GM15510 (cell line): ENCODE measurements around the gene ORM2.
"Not testable (repeated sequence)": the region's sequence is repeated elsewhere in the genome, so short reads cannot be mapped to it uniquely, and the experiment has no call there.

Experiments used
- POLR2A ChIP-seq: IDR thresholded peaks from 3 replicates; pipeline ENCODE4 v1.6.1; 2011; ENCODE audit warnings: borderline replicate concordance; ENCODE audit not compliant: insufficient read length; ENCODE audit errors: extremely low read depth

Gene ORM2

GRCh38 chr9:114315723-114316363 is 13.8 kb upstream of the ORM2 start:
- no peak for TF ChIP-seq POLR2A

- no peak for TF ChIP-seq POLR2A
These were observed 13.0 kb upstream of the ORM2 start for GRCh38 chr9:114316605-114317230.

- TF ChIP-seq POLR2A = no peak
These were observed 11.9 kb upstream of the ORM2 start for GRCh38 chr9:114317665-114318357.

- TF ChIP-seq POLR2A = no peak
These were observed 11.3 kb upstream of the ORM2 start for GRCh38 chr9:114318416-114318815.

GRCh38 chr9:114319147-114319546 is 10.5 kb upstream of the ORM2 start:
- no peak for TF ChIP-seq POLR2A

DNA sequence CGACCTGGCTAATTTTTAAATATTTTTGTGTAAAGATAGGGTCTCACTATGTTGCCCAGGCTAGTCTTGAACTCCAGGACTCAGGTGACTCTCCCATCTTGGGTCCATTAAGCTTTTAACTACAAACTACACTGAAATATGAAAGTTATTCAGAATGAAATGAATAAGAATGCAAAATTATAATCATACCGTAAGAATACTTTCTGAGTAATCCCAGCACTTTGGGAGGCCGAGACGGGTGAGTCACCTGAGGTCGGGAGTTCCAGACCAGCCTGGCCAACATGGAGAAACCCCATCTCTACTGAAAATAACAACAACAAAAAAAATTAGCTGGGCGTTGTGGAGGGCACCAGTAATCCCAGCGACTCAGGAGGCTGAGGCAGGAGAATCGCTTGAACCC is 7.9 kb upstream of the ORM2 start:
- TF ChIP-seq POLR2A = no peak

- TF ChIP-seq POLR2A = not testable (repeated sequence)
These were observed 6.7 kb upstream of the ORM2 start, which contains the start of gene ORM1 for GRCh38 chr9:114322831-114323531. Gene ORM1, plus strand, starts transcription at chr9:114323098. Its CDS starts 36 bp downstream, at chr9:114323134.

GRCh38 chr9:114324492-114324891 is 5.2 kb upstream of the ORM2 start:
- no peak for TF ChIP-seq POLR2A

- TF ChIP-seq POLR2A = no peak
These were observed 1.9 kb upstream of the ORM2 start for GRCh38 chr9:114327749-114328148.

GRCh38 chr9:114330636-114331035 is 967 bp downstream of the ORM2 start:
- TF ChIP-seq POLR2A = no peak

- TF ChIP-seq POLR2A = no peak
These were observed 4.8 kb downstream of the ORM2 start for GRCh38 chr9:114334490-114334889.

- TF ChIP-seq POLR2A = no peak
These were observed 6.1 kb downstream of the ORM2 start for GRCh38 chr9:114335745-114336144.

- TF ChIP-seq POLR2A = no peak
These were observed 6.5 kb downstream of the ORM2 start for GRCh38 chr9:114336157-114336556.

DNA sequence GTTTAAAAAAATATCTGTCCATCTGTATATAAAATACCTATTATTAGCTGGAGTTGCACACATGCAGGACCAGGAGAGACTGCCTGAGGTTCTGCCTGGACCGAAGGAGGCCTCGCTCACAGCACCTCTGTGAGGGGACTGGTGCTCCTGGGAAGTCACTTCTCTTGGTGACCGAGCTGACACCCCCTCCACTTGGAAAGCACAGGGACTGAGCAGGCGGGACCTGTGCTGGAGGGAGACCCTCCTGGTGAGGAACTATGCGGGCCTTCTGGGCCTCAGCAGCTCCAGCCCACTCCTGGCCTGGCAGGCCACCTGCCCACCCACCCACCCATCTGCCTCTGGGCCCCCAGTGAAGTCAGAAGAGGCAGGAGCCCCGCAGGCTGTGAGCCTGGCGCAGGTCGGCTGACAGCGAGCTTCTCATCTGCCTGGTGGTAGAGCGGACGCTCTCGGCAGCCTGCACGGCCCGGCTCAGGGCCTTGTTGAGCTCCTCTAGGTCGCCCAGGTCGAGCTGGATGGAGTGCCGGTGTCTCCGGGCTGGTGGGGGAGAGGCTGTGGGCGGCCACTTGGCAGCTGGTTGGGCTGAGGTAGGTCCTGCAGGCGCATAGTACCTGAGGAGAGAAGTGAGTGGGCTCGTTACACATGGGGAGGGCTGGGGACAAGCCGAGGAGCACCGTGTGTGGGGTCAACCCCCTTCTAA is 7.2 kb downstream of the ORM2 start:
- no peak for TF ChIP-seq POLR2A
